ENCODE results near the gene RPS25.
"Not testable (repeated sequence)": the region's sequence is repeated elsewhere in the genome, so short reads cannot be mapped to it uniquely, and the experiment has no call there.

Gene RPS25

DNA sequence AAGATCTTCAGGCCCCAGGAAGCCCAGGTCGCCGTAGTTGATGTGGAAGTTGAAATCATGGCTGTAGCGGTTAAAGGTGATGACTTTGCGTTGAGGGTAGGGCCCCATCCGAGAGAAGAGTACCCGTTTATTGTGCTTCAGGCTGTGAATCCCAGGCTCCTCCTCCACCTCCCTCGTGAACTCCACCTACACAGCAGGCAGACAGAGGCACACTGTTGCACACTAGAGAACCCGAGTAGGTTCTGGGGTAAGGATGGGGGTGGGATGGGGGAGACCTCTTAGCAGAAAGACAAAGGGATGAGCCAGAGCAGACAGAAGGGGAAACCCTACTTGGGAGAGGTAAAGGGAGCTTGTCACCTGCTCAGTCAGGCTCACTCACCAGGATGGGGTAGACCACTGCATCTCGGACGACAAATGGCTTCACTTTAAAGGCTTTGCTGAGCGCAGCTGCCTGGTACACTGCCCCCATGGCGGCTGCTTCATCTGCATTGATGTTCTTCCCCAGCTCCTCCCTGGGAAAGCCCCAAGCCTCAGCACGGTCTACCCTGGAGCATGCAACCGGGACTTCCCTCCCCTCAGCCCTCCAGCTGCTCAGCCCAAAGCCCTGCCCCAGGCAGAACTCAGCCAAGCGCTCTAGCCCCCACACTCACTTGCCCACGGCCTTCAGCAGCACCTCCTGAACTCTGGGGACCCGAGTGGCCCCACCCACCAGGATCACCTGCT is 33.5 kb upstream of the RPS25 start:
- ATAC-seq (replicated peaks; ENCODE audit: extremely low read depth, poor library complexity, severe bottlenecking), result no peak
- Mint-ChIP-seq H3K27me3 (no peaks in the 10 kb centered on the region), H3K36me3 (ENCODE audit: insufficient read depth) (peaks cover 63% of the 10 kb centered on the region), H3K9me3 (no peaks in the 10 kb centered on the region), H3K4me3 (no peak overlapping the region), H3K4me1 (peaks cover 43% of the 10 kb centered on the region), H3K27ac (ENCODE audit: low read depth) (peak overlapping the region; percentile 9)
- no peak for DNase-seq (ENCODE audit: low spot score in 2 of 2)

DNA sequence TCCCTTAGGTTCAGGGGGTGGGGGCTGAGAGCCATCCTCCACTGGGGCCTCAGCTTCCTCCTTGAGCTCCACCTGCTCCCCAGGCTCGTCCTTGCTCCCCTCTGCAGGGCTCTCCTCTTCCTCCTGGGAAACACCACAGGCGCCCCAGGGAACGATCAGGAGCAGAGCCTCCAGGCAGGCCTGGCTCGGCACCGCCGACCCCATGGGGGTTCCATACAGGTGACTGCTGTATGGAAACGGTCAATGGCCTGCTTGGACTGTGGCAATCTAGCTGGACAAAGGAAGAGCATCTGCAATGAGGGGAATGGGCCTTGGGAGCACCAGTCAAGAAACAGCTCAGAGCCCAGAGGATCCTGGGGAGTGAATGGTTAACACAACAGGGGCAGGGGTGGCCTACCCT is 30.9 kb upstream of the RPS25 start:
- H3K9me3 Mint-ChIP-seq, result no peaks in the 10 kb centered on the region
- peaks cover 24% of the 10 kb centered on the region for H3K4me1 Mint-ChIP-seq
- H3K36me3 Mint-ChIP-seq (ENCODE audit: insufficient read depth), result peaks cover 64% of the 10 kb centered on the region
- no peak overlapping the region for H3K27ac Mint-ChIP-seq (ENCODE audit: low read depth)
- no peak overlapping the region for H3K4me3 Mint-ChIP-seq
- no peaks in the 10 kb centered on the region for H3K27me3 Mint-ChIP-seq
- DNase-seq (ENCODE audit: low spot score in 2 of 2), result no peak
- ATAC-seq (replicated peaks; ENCODE audit: extremely low read depth, poor library complexity, severe bottlenecking), result no peak

DNA sequence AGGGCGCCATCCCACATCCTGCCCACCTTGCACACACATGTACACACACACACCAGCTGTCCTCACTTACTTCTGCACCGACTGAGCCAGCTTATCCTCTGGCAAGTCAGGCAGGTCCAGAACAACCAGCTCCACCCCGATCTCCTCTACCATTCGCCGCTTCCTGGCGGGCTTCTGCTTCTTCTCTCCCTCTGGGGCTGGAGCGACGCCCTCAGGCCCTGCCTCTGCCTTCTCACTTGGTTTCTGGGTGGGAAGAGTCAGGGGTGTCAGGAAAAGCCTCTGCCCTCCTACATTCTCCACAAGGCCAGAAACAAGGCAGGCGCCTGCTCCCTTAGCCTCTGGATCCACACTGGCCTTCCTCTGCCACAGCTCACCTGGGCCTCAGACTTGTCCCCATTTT is 30.5 kb upstream of the RPS25 start:
- ATAC-seq (replicated peaks; ENCODE audit: extremely low read depth, poor library complexity, severe bottlenecking), result no peak
- DNase-seq (ENCODE audit: low spot score in 2 of 2), result no peak
- Mint-ChIP-seq H3K36me3 (ENCODE audit: insufficient read depth) (peaks cover 59% of the 10 kb centered on the region), H3K27me3 (no peaks in the 10 kb centered on the region), H3K27ac (ENCODE audit: low read depth) (no peak overlapping the region), H3K9me3 (no peaks in the 10 kb centered on the region), H3K4me3 (no peak overlapping the region), H3K4me1 (peaks cover 23% of the 10 kb centered on the region)

DNA sequence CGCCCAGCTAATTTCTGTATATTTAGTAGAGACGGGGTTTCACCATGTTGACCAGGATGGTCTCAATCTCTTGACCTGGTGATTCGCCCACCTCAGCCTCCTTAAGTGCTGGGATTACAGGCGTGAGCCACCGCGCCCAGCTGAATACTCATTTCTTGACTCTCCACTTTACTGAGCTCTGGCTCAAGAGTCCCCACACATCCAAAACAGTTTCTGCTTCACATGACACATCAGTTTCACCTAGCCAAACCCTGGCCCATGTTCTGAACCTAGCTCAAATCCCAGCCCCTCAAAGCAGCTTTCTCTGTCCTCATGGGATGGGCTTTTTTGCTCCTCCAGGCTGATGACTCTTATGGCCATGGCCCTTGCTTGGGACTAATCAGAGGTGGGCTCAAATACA is 29.1 kb upstream of the RPS25 start:
- H3K9me3 Mint-ChIP-seq, result no peaks in the 10 kb centered on the region
- no peak for DNase-seq (ENCODE audit: low spot score in 2 of 2)
- peaks cover 11% of the 10 kb centered on the region for H3K4me1 Mint-ChIP-seq
- H3K27me3 Mint-ChIP-seq, result no peaks in the 10 kb centered on the region
- no peak overlapping the region for H3K27ac Mint-ChIP-seq (ENCODE audit: low read depth)
- no peak for ATAC-seq (replicated peaks; ENCODE audit: extremely low read depth, poor library complexity, severe bottlenecking)
- H3K36me3 Mint-ChIP-seq (ENCODE audit: insufficient read depth), result peaks cover 45% of the 10 kb centered on the region
- no peak overlapping the region for H3K4me3 Mint-ChIP-seq

DNA sequence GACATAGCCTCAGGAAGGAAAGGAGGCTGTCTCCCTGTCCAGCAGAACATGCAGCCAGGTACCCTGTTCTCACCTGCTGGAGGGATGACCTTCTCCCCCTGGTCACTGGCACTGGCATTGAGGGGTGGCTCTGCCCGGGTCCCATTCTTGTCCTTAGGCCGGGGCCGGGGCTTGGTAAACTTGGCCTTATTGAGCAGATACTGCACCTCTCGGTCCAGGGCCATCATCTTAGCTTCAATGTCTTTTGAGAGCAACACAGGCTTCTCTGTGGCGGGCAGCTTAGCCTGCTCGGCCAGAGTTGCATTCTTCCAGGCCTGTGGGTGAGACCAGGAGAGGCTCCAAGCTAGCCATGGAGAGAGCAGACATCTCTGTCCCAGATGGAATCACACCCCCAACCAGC is 28.3 kb upstream of the RPS25 start:
- H3K9me3 Mint-ChIP-seq, result no peaks in the 10 kb centered on the region
- no peak overlapping the region for H3K27ac Mint-ChIP-seq (ENCODE audit: low read depth)
- H3K4me1 Mint-ChIP-seq, result peaks cover 7% of the 10 kb centered on the region
- DNase-seq (ENCODE audit: low spot score in 2 of 2), result no peak
- no peaks in the 10 kb centered on the region for H3K27me3 Mint-ChIP-seq
- ATAC-seq (replicated peaks; ENCODE audit: extremely low read depth, poor library complexity, severe bottlenecking), result no peak
- H3K36me3 Mint-ChIP-seq (ENCODE audit: insufficient read depth), result peaks cover 41% of the 10 kb centered on the region
- no peak overlapping the region for H3K4me3 Mint-ChIP-seq

DNA sequence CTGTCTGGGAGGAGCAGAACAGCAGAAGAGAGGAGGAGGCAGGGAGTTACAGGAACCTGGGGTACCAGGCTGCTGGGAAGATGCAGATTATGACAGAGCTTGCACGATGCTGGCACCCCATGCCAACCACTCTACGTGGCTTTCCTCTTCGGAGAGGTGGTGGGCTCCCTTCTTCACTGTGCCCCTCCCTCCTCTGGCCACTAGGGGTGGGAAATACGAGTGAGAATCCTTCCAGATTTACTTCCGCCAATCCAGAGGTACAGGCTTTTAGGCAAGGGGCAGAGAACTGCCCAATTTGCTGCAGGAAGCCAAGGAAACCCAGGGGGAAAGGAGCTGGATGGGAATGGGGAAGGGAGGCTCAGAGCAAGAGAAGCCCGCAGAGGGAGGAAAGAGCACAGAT is 26.6 kb upstream of the RPS25 start:
- Mint-ChIP-seq H3K4me3 (no peak overlapping the region), H3K4me1 (peaks cover 7% of the 10 kb centered on the region), H3K9me3 (no peaks in the 10 kb centered on the region), H3K27me3 (no peaks in the 10 kb centered on the region), H3K36me3 (ENCODE audit: insufficient read depth) (peaks cover 33% of the 10 kb centered on the region), H3K27ac (ENCODE audit: low read depth) (no peak overlapping the region)
- ATAC-seq (replicated peaks; ENCODE audit: extremely low read depth, poor library complexity, severe bottlenecking), result no peak
- DNase-seq (ENCODE audit: low spot score in 2 of 2), result no peak

DNA sequence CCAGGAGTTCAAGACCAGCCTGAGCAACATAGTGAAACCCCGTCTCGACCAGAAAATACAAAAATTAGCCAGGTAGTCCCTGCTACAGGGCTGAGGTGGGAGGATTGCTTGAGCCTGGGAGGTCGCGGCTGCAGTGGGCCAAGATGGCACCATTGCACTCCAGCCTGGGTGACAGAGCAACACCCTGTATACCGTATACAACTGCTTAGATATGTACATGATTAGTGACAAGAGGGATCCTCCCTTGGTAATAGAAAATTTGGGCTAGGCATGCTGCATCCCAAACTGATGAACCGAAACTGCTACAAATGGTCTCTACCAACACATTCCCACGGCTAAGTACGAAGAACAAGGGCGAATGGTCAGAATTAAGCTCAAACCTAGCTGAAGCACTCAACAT is 24.8 kb upstream of the RPS25 start:
- H3K27ac Mint-ChIP-seq (ENCODE audit: low read depth), result no peak overlapping the region
- H3K9me3 Mint-ChIP-seq, result no peaks in the 10 kb centered on the region
- no peaks in the 10 kb centered on the region for H3K27me3 Mint-ChIP-seq
- H3K36me3 Mint-ChIP-seq (ENCODE audit: insufficient read depth), result peaks cover 22% of the 10 kb centered on the region
- no peaks in the 10 kb centered on the region for H3K4me1 Mint-ChIP-seq
- no peak overlapping the region for H3K4me3 Mint-ChIP-seq
- no peak for DNase-seq (ENCODE audit: low spot score in 2 of 2)
- ATAC-seq (replicated peaks; ENCODE audit: extremely low read depth, poor library complexity, severe bottlenecking), result no peak

DNA sequence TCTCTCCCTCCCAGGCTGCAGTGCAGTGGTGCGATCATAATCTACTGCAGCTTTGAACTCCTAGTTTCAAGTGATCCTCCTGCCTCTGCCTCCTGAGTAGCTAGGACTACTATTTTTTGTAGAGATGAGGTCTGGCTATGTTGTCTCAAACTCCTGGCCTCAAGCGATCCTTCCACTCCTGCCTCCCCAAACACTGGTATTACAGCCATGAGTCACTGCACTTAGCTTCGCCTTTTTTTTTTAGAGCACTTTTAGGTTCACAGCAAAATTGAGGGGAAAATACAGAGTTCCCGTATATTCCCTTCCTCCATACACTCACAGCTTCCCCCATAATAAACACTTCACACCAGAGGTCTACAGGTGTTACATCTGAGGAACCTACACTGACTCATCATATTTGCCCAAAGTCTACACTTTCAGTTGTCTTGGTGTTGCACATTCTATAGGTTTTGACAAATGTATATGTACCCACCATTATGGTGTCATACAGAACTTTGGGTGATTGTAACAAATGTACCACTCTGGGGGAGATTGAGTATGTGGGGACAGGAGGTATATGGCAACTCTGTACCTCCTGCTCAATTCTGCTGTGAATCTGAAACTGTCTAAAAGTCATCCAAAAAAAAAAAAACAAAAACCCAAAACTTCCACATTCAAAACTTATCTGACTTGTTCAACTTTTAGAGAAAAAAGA is 23.8 kb upstream of the RPS25 start:
- no peak for ATAC-seq (replicated peaks; ENCODE audit: extremely low read depth, poor library complexity, severe bottlenecking)
- no peak overlapping the region for H3K27ac Mint-ChIP-seq (ENCODE audit: low read depth)

DNA sequence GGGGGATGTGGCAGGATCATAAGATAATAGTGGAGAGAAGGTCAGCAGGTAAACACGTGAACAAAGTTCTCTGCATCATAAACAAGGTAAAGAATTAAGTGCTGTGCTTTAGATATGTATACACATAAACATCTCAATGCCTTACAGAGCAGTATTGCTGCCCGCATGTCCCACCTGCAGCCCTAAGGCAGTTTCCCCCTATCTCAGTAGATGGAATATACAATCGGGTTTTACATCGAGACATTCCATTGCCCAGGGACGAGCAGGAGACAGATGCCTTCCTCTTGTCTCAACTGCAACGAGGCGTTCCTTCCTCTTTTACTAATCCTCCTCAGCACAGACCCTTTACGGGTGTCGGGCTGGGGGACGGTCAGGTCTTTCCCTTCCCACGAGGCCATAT is 21.3 kb upstream of the RPS25 start:
- H3K4me3 Mint-ChIP-seq; H3K27me3 Mint-ChIP-seq; H3K4me1 Mint-ChIP-seq; H3K36me3 Mint-ChIP-seq (ENCODE audit: insufficient read depth); H3K27ac Mint-ChIP-seq (ENCODE audit: low read depth); H3K9me3 Mint-ChIP-seq; DNase-seq (ENCODE audit: low spot score in 2 of 2); ATAC-seq (replicated peaks; ENCODE audit: extremely low read depth, poor library complexity, severe bottlenecking): not testable (repeated sequence)

More for the DNA sequence above, 23.8 kb upstream of the RPS25 start:
- H3K4me1 Mint-ChIP-seq, result no peaks in the 10 kb centered on the region
- no peaks in the 10 kb centered on the region for H3K9me3 Mint-ChIP-seq
- no peak overlapping the region for H3K4me3 Mint-ChIP-seq
- no peaks in the 10 kb centered on the region for H3K27me3 Mint-ChIP-seq
- DNase-seq (ENCODE audit: low spot score in 2 of 2), result no peak
- peaks cover 16% of the 10 kb centered on the region for H3K36me3 Mint-ChIP-seq (ENCODE audit: insufficient read depth)

DNA sequence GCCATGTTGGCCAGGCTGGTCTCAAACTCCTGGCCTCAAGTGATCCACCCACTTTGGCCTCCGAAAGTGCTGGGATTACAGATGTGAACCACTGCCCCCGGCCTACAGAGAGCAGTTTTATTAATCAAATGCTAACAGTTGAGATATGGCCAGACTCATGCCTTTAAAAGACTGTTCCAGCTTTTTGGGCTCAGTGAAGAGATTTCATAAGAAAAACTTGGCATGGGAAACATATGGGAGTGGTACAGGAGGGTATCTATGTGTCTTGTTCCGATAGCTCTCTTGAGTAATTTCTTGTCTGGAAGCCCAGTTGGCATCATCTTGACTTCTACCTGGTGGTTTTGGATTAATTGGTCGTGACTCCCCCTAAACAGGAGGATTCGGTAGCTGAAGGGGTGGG is 20.7 kb upstream of the RPS25 start:
- Mint-ChIP-seq H3K27me3 (no peaks in the 10 kb centered on the region), H3K4me1 (no peaks in the 10 kb centered on the region), H3K9me3 (no peaks in the 10 kb centered on the region), H3K36me3 (ENCODE audit: insufficient read depth) (no peaks in the 10 kb centered on the region), H3K27ac (ENCODE audit: low read depth) (no peak overlapping the region), H3K4me3 (no peak overlapping the region)
- DNase-seq (ENCODE audit: low spot score in 2 of 2) (no peak), ATAC-seq (replicated peaks; ENCODE audit: extremely low read depth, poor library complexity, severe bottlenecking) (no peak)

DNA sequence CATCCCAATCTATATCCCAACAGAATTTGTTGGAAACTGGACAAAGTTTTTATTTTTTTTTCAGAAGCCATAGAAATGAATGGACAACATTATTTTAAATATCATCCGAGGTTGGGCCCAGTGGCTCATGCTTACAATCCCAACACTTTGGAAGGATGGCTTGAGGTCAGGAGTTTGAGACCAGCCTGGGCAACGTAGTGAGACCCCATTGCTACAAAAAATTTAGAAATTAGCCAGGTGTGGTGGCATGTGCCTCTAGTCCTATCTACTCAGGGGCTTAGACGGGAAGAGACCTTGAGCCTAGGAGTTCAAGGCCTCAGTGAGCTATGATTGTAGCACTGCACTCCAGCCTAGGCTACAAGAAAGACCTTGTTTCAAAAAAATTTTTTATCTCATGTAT is 16.7 kb upstream of the RPS25 start:
- Mint-ChIP-seq H3K4me3 (no peak overlapping the region), H3K27ac (ENCODE audit: low read depth) (no peak overlapping the region), H3K9me3 (no peaks in the 10 kb centered on the region), H3K4me1 (peaks cover 2% of the 10 kb centered on the region), H3K27me3 (no peaks in the 10 kb centered on the region), H3K36me3 (ENCODE audit: insufficient read depth) (peaks cover 5% of the 10 kb centered on the region)
- ATAC-seq (replicated peaks; ENCODE audit: extremely low read depth, poor library complexity, severe bottlenecking) (no peak), DNase-seq (ENCODE audit: low spot score in 2 of 2) (no peak)

DNA sequence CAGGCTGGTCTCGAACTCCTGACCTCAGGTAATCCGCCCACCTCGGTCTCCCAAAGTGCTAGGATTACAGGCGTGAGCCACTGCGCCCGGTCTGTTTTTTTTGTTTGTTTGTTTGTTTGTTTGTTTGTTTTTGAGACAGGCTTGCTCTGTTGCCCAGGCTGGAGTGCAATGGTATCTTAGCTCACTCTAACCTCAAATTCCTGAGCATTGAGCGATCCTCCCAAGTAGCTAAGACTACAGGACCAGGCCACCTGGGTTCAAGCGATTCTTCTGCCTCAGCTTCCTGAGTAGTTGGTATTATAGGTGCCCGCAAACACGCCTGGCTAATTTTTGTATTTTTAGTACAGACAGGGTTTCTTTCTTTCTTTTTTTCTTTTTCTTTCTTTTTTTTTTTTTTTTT is 15.3 kb upstream of the RPS25 start:
- not testable (repeated sequence) for H3K9me3 Mint-ChIP-seq; ATAC-seq (replicated peaks; ENCODE audit: extremely low read depth, poor library complexity, severe bottlenecking); H3K4me3 Mint-ChIP-seq; H3K27ac Mint-ChIP-seq (ENCODE audit: low read depth); DNase-seq (ENCODE audit: low spot score in 2 of 2); H3K36me3 Mint-ChIP-seq (ENCODE audit: insufficient read depth); H3K27me3 Mint-ChIP-seq
- peaks cover 16% of the 10 kb centered on the region for H3K4me1 Mint-ChIP-seq

DNA sequence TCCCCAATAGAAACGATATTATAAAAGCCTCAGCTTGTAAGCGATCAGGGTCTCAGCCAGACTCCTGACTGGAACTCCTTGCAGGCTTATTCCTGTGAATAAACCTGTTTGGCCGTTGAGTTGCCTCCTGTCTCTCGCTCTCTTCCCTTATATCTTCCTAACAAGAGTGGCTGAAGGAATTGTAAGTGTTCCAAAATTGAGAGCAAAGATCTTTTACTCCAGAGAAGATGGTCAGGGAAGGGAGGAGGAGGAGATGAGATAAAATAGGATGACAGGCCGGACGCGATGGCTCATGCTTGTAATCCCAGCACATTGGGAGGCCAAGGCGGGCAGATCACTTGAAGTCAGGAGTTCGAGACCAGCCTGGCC is 13.8 kb upstream of the RPS25 start:
- Mint-ChIP-seq H3K36me3 (ENCODE audit: insufficient read depth) (peaks cover 5% of the 10 kb centered on the region), H3K27me3 (no peaks in the 10 kb centered on the region), H3K4me3 (no peak overlapping the region), H3K9me3 (no peaks in the 10 kb centered on the region), H3K27ac (ENCODE audit: low read depth) (no peak overlapping the region), H3K4me1 (peaks cover 16% of the 10 kb centered on the region)
- DNase-seq (ENCODE audit: low spot score in 2 of 2) (no peak), ATAC-seq (replicated peaks; ENCODE audit: extremely low read depth, poor library complexity, severe bottlenecking) (no peak)

Measured in central memory CD8-positive, alpha-beta T cell (primary cell).